HuH-7.5 (cell line): ENCODE results near the gene CAMK2D.

Source experiments
- DNase-seq: peaks from one replicate; pipeline ENCODE4 v3.0.0; 2011; ENCODE audit warnings: low spot score

The CAMK2D gene

GRCh38 chr4:113565702-113566012 is 195.9 kb downstream of the CAMK2D start:
- no peak for DNase-seq

GRCh38 chr4:113564493-113564892 is 197.0 kb downstream of the CAMK2D start:
- no peak for DNase-seq

GRCh38 chr4:113563691-113564378 is 197.7 kb downstream of the CAMK2D start:
- no peak for DNase-seq

- DNase-seq: no peak
Measured at GRCh38 chr4:113561758-113562157, 199.8 kb downstream of the CAMK2D start.

GRCh38 chr4:113561092-113561491 is 200.4 kb downstream of the CAMK2D start:
- DNase-seq: no peak

- no peak for DNase-seq
Measured at GRCh38 chr4:113560579-113560978, 201.0 kb downstream of the CAMK2D start.

- no peak for DNase-seq
Measured at GRCh38 chr4:113559947-113560346, 201.6 kb downstream of the CAMK2D start.

GRCh38 chr4:113556382-113557134 is 205.0 kb downstream of the CAMK2D start:
- no peak for DNase-seq

GRCh38 chr4:113555868-113556267 is 205.7 kb downstream of the CAMK2D start:
- DNase-seq: no peak

GRCh38 chr4:113553082-113553481 is 208.5 kb downstream of the CAMK2D start:
- no peak for DNase-seq

GRCh38 chr4:113550510-113550909 is 211.0 kb downstream of the CAMK2D start:
- no peak for DNase-seq

- DNase-seq: no peak
Measured at GRCh38 chr4:113548303-113548702, 213.2 kb downstream of the CAMK2D start.

GRCh38 chr4:113547487-113548042 is 214.0 kb downstream of the CAMK2D start:
- DNase-seq: peak; percentile 35

- DNase-seq: no peak
Measured at GRCh38 chr4:113541933-113542332, 219.6 kb downstream of the CAMK2D start.

- no peak for DNase-seq
Measured at GRCh38 chr4:113540859-113541258, 220.7 kb downstream of the CAMK2D start.

- no peak for DNase-seq
Measured at GRCh38 chr4:113539408-113539807, 222.1 kb downstream of the CAMK2D start.

- DNase-seq: no peak
Measured at GRCh38 chr4:113537628-113538027, 223.9 kb downstream of the CAMK2D start.

- no peak for DNase-seq
Measured at GRCh38 chr4:113537203-113537602, 224.3 kb downstream of the CAMK2D start.

- DNase-seq: no peak
Measured at GRCh38 chr4:113534711-113535110, 226.8 kb downstream of the CAMK2D start.

GRCh38 chr4:113531572-113531971 is 230.0 kb downstream of the CAMK2D start:
- no peak for DNase-seq

- no peak for DNase-seq
Measured at GRCh38 chr4:113528395-113528794, 233.1 kb downstream of the CAMK2D start.

- no peak for DNase-seq
Measured at GRCh38 chr4:113525521-113525920, 236.0 kb downstream of the CAMK2D start.

- DNase-seq: no peak
Measured at GRCh38 chr4:113524505-113525186, 236.9 kb downstream of the CAMK2D start.
